Neural progenitor cell (in vitro differentiated cells): ENCODE data around the gene APOBEC3C.
"Not testable (repeated sequence)": the region's sequence is repeated elsewhere in the genome, so short reads cannot be mapped to it uniquely, and the experiment has no call there.

Experiments used
- CTCF ChIP-seq: fragments of 200-600 bp; sonication (generic); IDR thresholded peaks from 2 replicates; pipeline ENCODE4 v1.5.1; 2017; ENCODE audit warnings: antibody characterized with exemption, mild to moderate bottlenecking
- EZH2 ChIP-seq: fragments of 200-600 bp; sonication (generic); IDR thresholded peaks from 2 replicates; pipeline ENCODE4 v1.6.1; 2017; ENCODE audit warnings: antibody characterized with exemption, mild to moderate bottlenecking, moderate library complexity
- EZH2phosphoT487 ChIP-seq: fragments of 200-600 bp; sonication (generic); IDR thresholded peaks from 2 replicates; pipeline ENCODE4 v1.6.1; 2017; ENCODE audit warnings: antibody characterized with exemption

DNA sequence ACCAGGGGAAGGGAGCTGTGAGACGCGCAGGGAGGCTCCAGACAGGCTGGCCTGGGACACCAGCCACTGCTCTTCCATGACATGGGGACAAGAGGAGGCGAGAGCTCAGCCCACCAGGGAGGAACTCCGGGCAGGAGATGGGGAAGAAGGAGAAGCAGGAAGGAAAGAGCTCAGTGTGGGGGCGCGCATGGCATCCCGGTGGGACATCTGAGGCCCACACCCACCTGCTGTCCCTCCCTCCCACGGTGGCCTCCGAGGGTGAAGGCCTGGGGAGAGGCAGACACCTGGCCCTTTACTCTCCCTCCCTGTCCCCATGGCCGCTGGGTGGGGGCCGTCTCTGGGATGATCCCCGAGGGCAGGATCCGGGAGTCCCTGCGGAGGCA, 26.1 kb downstream of the APOBEC3C start:
- not testable (repeated sequence) for TF ChIP-seq CTCF, EZH2phosphoT487, EZH2
